ENCODE data around the gene COX17. TPM values are rescaled to one million over a fixed set of nuclear protein-coding genes. Genes with fewer than 3 reads are reported as not detected.

COX17 gene
- total and polyA plus RNA-seq, 9 of the 15 experiments (the other 6 are each of a cell fraction or from before 2014, with no cell fraction given), result 29.1 to 167 (median 60.6) TPM

GRCh38 chr3:119662604-119663373, 14.4 kb downstream of the COX17 start:
- no peaks in the 10 kb centered on the region for H3K36me3 ChIP-seq (ENCODE audit: control insufficient read depth, insufficient read depth, low read length)
- in situ Hi-C loops (cut with MboI), result no loop called here
- no peak overlapping the region for H3K27ac ChIP-seq (ENCODE audit: extremely low read depth, low read depth, low read length)
- BruUV-seq (replicated peaks), result no TSS peak
- no peak overlapping the region for H3K4me3 ChIP-seq
- no peak overlapping the region for H2AFZ ChIP-seq (ENCODE audit: low read depth, low read length)
- no peaks in the 10 kb centered on the region for H3K79me2 ChIP-seq (ENCODE audit: control insufficient read depth, insufficient read depth, low read length)
- no peaks in the 10 kb centered on the region for H4K20me1 ChIP-seq (replicated peaks; ENCODE audit: control insufficient read depth, insufficient read depth, low read length)
- FAIRE-seq (no peak), ATAC-seq (no peak), DNase-seq (ENCODE audit: extremely low read depth in 1 of 4, low spot score in 3 of 4) (no peak)
- intact Hi-C loops (cut with micrococcal nuclease), result no loop called here
- TF ChIP-seq ZNF316 (IDR thresholded peaks at IDR 0.05) (no peak), U2AF1 (optimal IDR thresholded peaks at IDR 0.05; ENCODE audit: low read depth, low read length) (no peak), L3MBTL2 (IDR thresholded peaks at IDR 0.05) (no peak), MXD1 (CRISPR knock-in tag; IDR thresholded peaks at IDR 0.05; ENCODE audit: borderline replicate concordance, poor library complexity, severe bottlenecking) (no peak), HOMEZ (CRISPR knock-in tag; IDR thresholded peaks at IDR 0.05) (no peak), NR0B1 (IDR thresholded peaks at IDR 0.05; ENCODE audit: partially characterized antibody) (no peak)
- no peak overlapping the region for H3K4me2 ChIP-seq (ENCODE audit: insufficient read depth, low read length)
- 7% methylated on average over 1 of the region's 1 CpG for WGBS (ENCODE audit: insufficient coverage, low coverage, missing lambda C conversion rate)
- no peaks in the 10 kb centered on the region for H3K9me3 ChIP-seq (replicated peaks; ENCODE audit: control insufficient read depth, insufficient read depth, low read depth, low read length)
- H3K4me1 ChIP-seq (replicated peaks in 1 of 2; ENCODE audit: control insufficient read depth in 2 of 2, insufficient read depth in 2 of 2, low read length in 2 of 2), result peaks cover 0 to 17% of the 10 kb centered on the region in 2 experiments; a peak in 4 of 5 replicates
- H3K9ac ChIP-seq (ENCODE audit: insufficient read depth in 1 of 2, low read depth in 2 of 2, low read length in 2 of 2), result no peak overlapping the region
- H3K27me3 ChIP-seq (ENCODE audit: control insufficient read depth in 2 of 2, insufficient read depth in 2 of 2, low read length in 2 of 2), result no peaks in the 10 kb centered on the region
- CTCF ChIA-PET (ENCODE audit: low intra/inter-chr PET ratio), result no interaction called here
- POLR2A ChIA-PET, result interaction anchor here (0.6 to 1.1 kb wide), 4 partner anchors 8 to 41 kb away, joined by 3 to 4 read pairs (median 3); no protein-coding TSS in a partner anchor
- H3K9me1 ChIP-seq (ENCODE audit: control insufficient read depth, insufficient read depth, low read length), result no peaks in the 10 kb centered on the region
